HepG2 (cell line): ENCODE results near the gene FAM222A. TPM values are rescaled to one million over a fixed set of nuclear protein-coding genes. Genes with fewer than 3 reads are reported as not detected.

Experiments
- ATAC-seq: fragments of 200-7000 bp; cut with Tn5 transposase; 3 replicates; pipeline ENCODE4 v1.9.1; 2020; ENCODE audit warnings: mild to moderate bottlenecking, moderate library complexity
- BruUV-seq: library from RNA; stranded (reverse); fragments of 400-500 nt; replicated peaks from 2 replicates; lab custom pipeline; 2021; lab: Mats Ljungman, UMichigan
- CTCF ChIA-PET: fragments of 300-600 bp; formaldehyde crosslinking; extraction: SDS; loops from one replicate; lab custom pipeline; 2021; ENCODE audit warnings: low total read pairs, inconsistent platforms, low intra/inter-chr PET ratio; lab: Yijun Ruan, JAX
- POLR2A ChIA-PET: fragments of 350-600 bp; sonication (Branson Sonifier 250); formaldehyde crosslinking; loops from one replicate; lab custom pipeline; 2020; ENCODE audit warnings: antibody characterized with exemption, inconsistent platforms; lab: Yijun Ruan, JAX
- DNase-seq: peaks from one replicate; pipeline ENCODE4 v3.0.0-alpha.2; 2015; ENCODE audit warnings: low spot score
- FAIRE-seq: peaks from 3 replicates; lab custom pipeline; 2011; peaks lifted over from hg19 to GRCh38; lab: Jason Lieb, UNC
- H2AFZ ChIP-seq: one replicate; pipeline ENCODE4 v1.6.1; 2011; ENCODE audit warnings: low read length, inconsistent platforms
- H3K27ac ChIP-seq: fragments of 300-600 bp; 3 replicates; pipeline ENCODE4 v1.8.0; 2011; ENCODE audit warnings: mixed run types, mild to moderate bottlenecking, mixed read lengths, low read length, inconsistent platforms; ENCODE audit not compliant: insufficient read depth; ENCODE audit errors: extremely low read length
- H3K27me3 ChIP-seq, 2 experiments: fragments of 200-600 bp in 1 of 2; 2 replicates in 1 of 2; 3 replicates in 1 of 2; pipeline versions ENCODE4 v1.6.0 to v1.8.0; 2011; ENCODE audit warnings: low read length in 2 of 2, mild to moderate bottlenecking in 2 of 2, moderate library complexity in 2 of 2, inconsistent platforms in 1 of 2; ENCODE audit not compliant: insufficient read depth in 2 of 2, control insufficient read depth in 1 of 2
- H3K36me3 ChIP-seq, 2 experiments: fragments of 200-600 bp in 1 of 2; replicated peaks in 1 of 2; 2 replicates in 1 of 2; 3 replicates in 1 of 2; pipeline versions ENCODE4 v1.5.1 to v1.8.0; 2011; ENCODE audit warnings: low read length in 2 of 2, inconsistent platforms in 1 of 2; ENCODE audit not compliant: insufficient read depth in 2 of 2, control insufficient read depth in 1 of 2
- H3K4me1 ChIP-seq: 2 replicates; pipeline ENCODE4 v1.5.1; 2012; ENCODE audit warnings: low read length, inconsistent platforms; ENCODE audit not compliant: insufficient read depth
- H3K4me2 ChIP-seq: 2 replicates; pipeline ENCODE4 v1.6.0; 2011; ENCODE audit warnings: low read depth, low read length, inconsistent platforms
- H3K4me3 ChIP-seq, 3 experiments: fragments of 200-600 bp in 1 of 3; sonication (generic), shearing (Covaris generic) in 1 of 3; replicated peaks in 1 of 3; 2 replicates each; pipeline ENCODE4 v1.5.1; 2011 to 2016; ENCODE audit warnings: low read length in 3 of 3, inconsistent platforms in 2 of 3, low read depth in 2 of 3, mild to moderate bottlenecking in 2 of 3, control low read depth in 1 of 3, mixed read lengths in 1 of 3; ENCODE audit not compliant: insufficient read depth in 1 of 3
- H3K79me2 ChIP-seq: one replicate; pipeline ENCODE4 v1.6.1; 2011; ENCODE audit warnings: low read length, inconsistent platforms; ENCODE audit not compliant: insufficient read depth
- H3K9ac ChIP-seq: 2 replicates; pipeline ENCODE4 v1.6.0; 2011; ENCODE audit warnings: mild to moderate bottlenecking, low read depth, low read length, inconsistent platforms; ENCODE audit not compliant: insufficient read depth
- H3K9me3 ChIP-seq: 2 replicates; pipeline ENCODE4 v1.5.1; 2012; ENCODE audit warnings: mild to moderate bottlenecking, low read length
- H4K20me1 ChIP-seq: 2 replicates; pipeline ENCODE4 v1.6.0; 2011; ENCODE audit warnings: inconsistent platforms, mild to moderate bottlenecking, low read length, moderate library complexity; ENCODE audit not compliant: insufficient read depth
- CAMTA2 ChIP-seq: sonication (generic); formaldehyde crosslinking; IDR thresholded peaks from 2 replicates; pipeline ENCODE4 v1.4.0; 2020; ENCODE audit warnings: mild to moderate bottlenecking, missing genetic modification reagents, borderline replicate concordance
- CERS6 ChIP-seq: sonication (generic); formaldehyde crosslinking; IDR thresholded peaks from 2 replicates; pipeline ENCODE4 v1.5.0; 2020; ENCODE audit warnings: missing genetic modification reagents
- RAD21 ChIP-seq: fragments of 450-650 bp; formaldehyde crosslinking; IDR thresholded peaks from 2 replicates; pipeline ENCODE4 v1.5.0; 2020; ENCODE audit warnings: mild to moderate bottlenecking
- SCMH1 ChIP-seq: sonication (generic); formaldehyde crosslinking; IDR thresholded peaks from 2 replicates; pipeline ENCODE4 v1.9.0; 2021; ENCODE audit warnings: missing genetic modification reagents, mild to moderate bottlenecking, borderline replicate concordance
- SMC3 ChIP-seq: IDR thresholded peaks from 2 replicates; pipeline ENCODE4 v1.6.1; 2011; ENCODE audit warnings: low read length, improper control_type of control experiment
- ZNF430 ChIP-seq: sonication (generic); formaldehyde crosslinking; IDR thresholded peaks from 2 replicates; pipeline ENCODE4 v1.9.0; 2021; ENCODE audit warnings: mild to moderate bottlenecking, missing genetic modification reagents
- ZNF883 ChIP-seq: sonication (generic); formaldehyde crosslinking; IDR thresholded peaks from 2 replicates; pipeline ENCODE4 v1.5.1; 2020; ENCODE audit warnings: mild to moderate bottlenecking, missing genetic modification reagents; ENCODE audit errors: not compliant biosample characterization
- ZSCAN20 ChIP-seq: sonication (generic); formaldehyde crosslinking; IDR thresholded peaks from 2 replicates; pipeline ENCODE4 v1.4.0; 2020; ENCODE audit warnings: missing genetic modification reagents, mild to moderate bottlenecking, borderline replicate concordance
- ZSCAN25 ChIP-seq: sonication (generic); formaldehyde crosslinking; IDR thresholded peaks from 2 replicates; pipeline ENCODE4 v1.8.0; 2022; ENCODE audit warnings: mild to moderate bottlenecking, missing genetic modification reagents
- WGBS: methylation state at CpG from one replicate; pipeline ENCODE4 v1.1.6; 2017; ENCODE audit warnings: low lambda C conversion rate; 5-methylcytosine and 5-hydroxymethylcytosine counted together
- in situ Hi-C: cut with HindIII; loops from 2 replicates; pipeline ENCODE4 v1.10.0; 2017; ENCODE audit warnings: low pct_unique_long_range_greater_than_20kb; ENCODE audit not compliant: extremely low pct_ligation_motif_present
- intact Hi-C: fragments of 100-400 bp; cut with micrococcal nuclease; formaldehyde crosslinking; loops from one replicate; pipeline ENCODE4 v1.10.0; 2022; ENCODE audit not compliant: unreplicated experiment
- polyA plus RNA-seq, 8 experiments: library from polyadenylated mRNA; depleted of rRNA in 3 of 8; stranded (reverse) in 7 of 8; unstranded in 1 of 8; fragments of >200 nt; fragmentation: Illumina TruSeq in 4 of 8; extraction: Trizol in 4 of 8; gene quantifications; 2 replicates each; pipeline versions ENCODE4 v1.2.1 to v1.2.3, GENCODE V29; 2011 to 2016; ENCODE audit warnings: low read depth in 4 of 8, missing spikeins in 1 of 8, mixed read lengths in 1 of 8; ENCODE audit not compliant: insufficient read depth in 1 of 8
- total RNA-seq, 5 experiments: library from RNA; depleted of rRNA; stranded (reverse); fragments of >200 nt; fragmentation: Illumina TruSeq; extraction: Trizol; gene quantifications; 2 replicates each; pipeline ENCODE4 v1.2.3, GENCODE V29; 2016; ENCODE audit warnings: low read depth in 1 of 5
- TF ChIP-seq, protein P1 (sequence below): sonication (generic); formaldehyde crosslinking; IDR thresholded peaks from 2 replicates; pipeline ENCODE4 v1.5.1; 2020; ENCODE audit warnings: missing genetic modification reagents, mild to moderate bottlenecking, borderline replicate concordance
- TF ChIP-seq, protein P2 (sequence below): sonication (generic); formaldehyde crosslinking; IDR thresholded peaks from 2 replicates; pipeline ENCODE4 v1.5.0; 2020; ENCODE audit warnings: mild to moderate bottlenecking, missing genetic modification reagents
- TF ChIP-seq, protein P3 (sequence below): sonication (generic); formaldehyde crosslinking; IDR thresholded peaks from 2 replicates; pipeline ENCODE4 v1.4.0; 2020; ENCODE audit warnings: missing genetic modification reagents
- TF ChIP-seq, protein P4 (sequence below): sonication (generic); formaldehyde crosslinking; IDR thresholded peaks from 2 replicates; pipeline ENCODE4 v1.4.0; 2020; ENCODE audit warnings: missing genetic modification reagents

Gene FAM222A
- total and polyA plus RNA-seq, 2 of the 13 experiments (the other 11 are each of a cell fraction or from before 2014, with no cell fraction given), result 2.7 to 9.6 TPM

DNA sequence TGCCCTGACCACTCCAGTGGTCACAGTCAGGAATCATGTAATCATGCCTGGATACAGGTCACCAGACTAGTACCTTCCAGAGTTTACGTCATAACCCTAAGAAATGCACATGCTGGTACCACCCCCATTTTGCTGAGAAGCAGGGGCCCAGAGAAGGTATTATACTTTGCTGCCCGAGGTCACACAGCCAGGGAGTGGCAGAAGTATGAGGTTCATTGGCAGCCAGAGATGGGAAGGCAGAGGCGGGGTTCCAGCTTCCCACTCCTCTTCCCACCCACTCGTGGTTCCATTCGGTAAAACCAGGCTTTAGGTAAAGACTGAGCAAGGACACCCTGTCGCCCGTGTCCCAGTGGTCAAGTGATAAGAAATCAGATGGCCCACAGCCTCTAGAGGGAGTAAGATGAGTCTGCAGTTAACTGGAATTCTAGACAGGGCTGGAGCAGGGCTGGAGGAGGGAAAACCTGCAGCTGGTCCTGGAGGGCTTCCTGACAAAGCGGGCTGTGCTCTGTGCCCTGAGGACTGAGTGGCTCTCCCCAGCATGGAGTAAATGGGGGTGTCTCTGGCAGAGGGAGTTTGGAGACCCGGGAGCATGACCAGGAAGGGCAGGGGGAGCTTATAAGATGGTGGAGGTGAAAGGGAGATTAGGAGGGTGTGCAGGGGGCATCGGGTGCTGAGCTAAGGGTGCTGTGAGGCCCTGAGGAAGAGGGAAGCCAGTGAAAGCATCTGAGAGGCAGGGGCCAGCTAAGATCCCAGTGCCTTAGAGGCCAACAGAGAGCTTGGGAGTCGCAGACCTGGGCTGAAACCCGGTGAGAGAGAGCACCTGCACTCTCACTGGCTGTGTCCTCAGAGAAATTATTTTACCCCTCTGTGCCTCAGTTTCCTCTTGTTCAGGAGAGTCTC is 5.7 kb downstream of the FAM222A start (continued):
- TF ChIP-seq ZSCAN20 (no peak), ZSCAN25 (0 out of 2 replicates have a peak, but pooled peaks have one; percentile 32), RAD21 (peak; percentile 60), CAMTA2 (CRISPR knock-in tag) (no peak), ZNF883 (CRISPR knock-in tag) (peak; percentile 43), SCMH1 (CRISPR knock-in tag) (no peak), SMC3 (peak; percentile 75)

DNA sequence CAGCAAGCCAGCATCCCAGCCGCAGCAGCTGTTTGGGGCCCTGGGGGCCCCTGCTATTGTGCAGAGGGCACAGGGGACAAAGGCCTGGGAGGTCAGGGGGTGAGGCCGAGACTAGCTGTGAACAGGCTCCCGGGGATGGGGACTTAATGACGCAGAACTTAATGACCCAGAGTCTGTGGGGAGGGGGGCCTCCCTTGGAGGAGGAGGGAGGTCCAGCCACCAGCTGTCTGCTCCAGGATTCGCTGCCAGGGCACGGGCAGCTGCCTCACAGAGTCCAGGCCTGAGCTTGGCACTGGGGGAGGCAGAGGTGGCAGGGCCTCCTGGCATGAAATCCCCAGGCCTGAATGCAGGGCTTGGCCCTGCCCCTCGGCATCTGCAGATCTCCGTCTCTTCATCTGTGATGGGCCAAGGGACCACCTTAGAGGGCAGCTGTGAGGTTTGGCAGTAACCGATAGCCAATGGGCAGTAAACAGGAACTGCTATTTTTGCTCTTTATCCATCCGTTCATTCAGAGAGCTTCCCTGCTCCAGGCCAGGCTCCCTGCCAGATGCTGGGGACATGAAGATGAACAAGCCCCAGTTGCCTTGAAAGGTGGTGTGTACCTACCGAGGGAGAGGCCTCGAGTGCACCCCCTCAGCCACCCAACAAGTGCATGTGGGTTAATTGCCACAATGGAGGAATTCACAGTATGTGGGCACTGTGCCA is 6.7 kb downstream of the FAM222A start:
- no peaks in the 10 kb centered on the region for H3K27me3 ChIP-seq
- peaks cover 79% of the 10 kb centered on the region for H3K4me1 ChIP-seq
- WGBS, result 86% methylated on average over 6 of the region's 12 CpGs
- CTCF ChIA-PET, result no interaction called here
- in situ Hi-C loops (no loop called here), intact Hi-C loops (no loop called here)
- no peak for DNase-seq
- no peak overlapping the region for H3K27ac ChIP-seq
- H3K9ac ChIP-seq, result no peak overlapping the region
- H3K4me3 ChIP-seq, result no peak overlapping the region
- no peak for ATAC-seq
- H3K4me2 ChIP-seq, result 0 out of 2 replicates have a peak overlapping the region, but pooled peaks have one; percentile 0
- FAIRE-seq, result no peak
- POLR2A ChIA-PET, result interaction anchor here (0.9 to 1.4 kb wide), 4 partner anchors 13 to 34 kb away, joined by 3 to 5 read pairs (median 3); no protein-coding TSS in a partner anchor
- no peaks in the 10 kb centered on the region; a peak in 1 of 5 replicates for H3K36me3 ChIP-seq
- no peaks in the 10 kb centered on the region for H4K20me1 ChIP-seq
- peaks cover 5% of the 10 kb centered on the region for H3K79me2 ChIP-seq
- BruUV-seq, result no TSS peak
- H3K9me3 ChIP-seq, result no peaks in the 10 kb centered on the region
- H2AFZ ChIP-seq, result no peak overlapping the region
- TF ChIP-seq CERS6 (CRISPR knock-in tag) (no peak), ZNF430 (CRISPR knock-in tag) (no peak)
- TF ChIP-seq, protein P1, sequence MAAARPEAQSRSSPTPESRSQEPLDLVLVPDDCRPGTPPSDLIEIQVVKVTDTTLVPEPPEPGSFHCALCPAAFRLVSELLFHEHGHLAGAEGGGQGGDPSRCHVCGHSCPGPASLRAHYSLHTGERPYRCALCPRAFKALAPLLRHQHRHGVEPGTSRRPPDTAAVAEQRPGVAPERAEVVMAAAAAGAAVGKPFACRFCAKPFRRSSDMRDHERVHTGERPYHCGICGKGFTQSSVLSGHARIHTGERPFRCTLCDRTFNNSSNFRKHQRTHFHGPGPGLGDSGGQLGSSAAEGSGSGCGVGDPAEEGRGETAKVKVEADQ (CRISPR knock-in tag), result no peak
- TF ChIP-seq, protein P2, sequence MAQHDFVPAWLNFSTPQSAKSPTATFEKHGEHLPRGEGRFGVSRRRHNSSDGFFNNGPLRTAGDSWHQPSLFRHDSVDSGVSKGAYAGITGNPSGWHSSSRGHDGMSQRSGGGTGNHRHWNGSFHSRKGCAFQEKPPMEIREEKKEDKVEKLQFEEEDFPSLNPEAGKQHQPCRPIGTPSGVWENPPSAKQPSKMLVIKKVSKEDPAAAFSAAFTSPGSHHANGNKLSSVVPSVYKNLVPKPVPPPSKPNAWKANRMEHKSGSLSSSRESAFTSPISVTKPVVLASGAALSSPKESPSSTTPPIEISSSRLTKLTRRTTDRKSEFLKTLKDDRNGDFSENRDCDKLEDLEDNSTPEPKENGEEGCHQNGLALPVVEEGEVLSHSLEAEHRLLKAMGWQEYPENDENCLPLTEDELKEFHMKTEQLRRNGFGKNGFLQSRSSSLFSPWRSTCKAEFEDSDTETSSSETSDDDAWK (CRISPR knock-in tag), result no peak
- TF ChIP-seq, protein P3, sequence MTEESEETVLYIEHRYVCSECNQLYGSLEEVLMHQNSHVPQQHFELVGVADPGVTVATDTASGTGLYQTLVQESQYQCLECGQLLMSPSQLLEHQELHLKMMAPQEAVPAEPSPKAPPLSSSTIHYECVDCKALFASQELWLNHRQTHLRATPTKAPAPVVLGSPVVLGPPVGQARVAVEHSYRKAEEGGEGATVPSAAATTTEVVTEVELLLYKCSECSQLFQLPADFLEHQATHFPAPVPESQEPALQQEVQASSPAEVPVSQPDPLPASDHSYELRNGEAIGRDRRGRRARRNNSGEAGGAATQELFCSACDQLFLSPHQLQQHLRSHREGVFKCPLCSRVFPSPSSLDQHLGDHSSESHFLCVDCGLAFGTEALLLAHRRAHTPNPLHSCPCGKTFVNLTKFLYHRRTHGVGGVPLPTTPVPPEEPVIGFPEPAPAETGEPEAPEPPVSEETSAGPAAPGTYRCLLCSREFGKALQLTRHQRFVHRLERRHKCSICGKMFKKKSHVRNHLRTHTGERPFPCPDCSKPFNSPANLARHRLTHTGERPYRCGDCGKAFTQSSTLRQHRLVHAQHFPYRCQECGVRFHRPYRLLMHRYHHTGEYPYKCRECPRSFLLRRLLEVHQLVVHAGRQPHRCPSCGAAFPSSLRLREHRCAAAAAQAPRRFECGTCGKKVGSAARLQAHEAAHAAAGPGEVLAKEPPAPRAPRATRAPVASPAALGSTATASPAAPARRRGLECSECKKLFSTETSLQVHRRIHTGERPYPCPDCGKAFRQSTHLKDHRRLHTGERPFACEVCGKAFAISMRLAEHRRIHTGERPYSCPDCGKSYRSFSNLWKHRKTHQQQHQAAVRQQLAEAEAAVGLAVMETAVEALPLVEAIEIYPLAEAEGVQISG (CRISPR knock-in tag), result no peak
- TF ChIP-seq, protein P4, sequence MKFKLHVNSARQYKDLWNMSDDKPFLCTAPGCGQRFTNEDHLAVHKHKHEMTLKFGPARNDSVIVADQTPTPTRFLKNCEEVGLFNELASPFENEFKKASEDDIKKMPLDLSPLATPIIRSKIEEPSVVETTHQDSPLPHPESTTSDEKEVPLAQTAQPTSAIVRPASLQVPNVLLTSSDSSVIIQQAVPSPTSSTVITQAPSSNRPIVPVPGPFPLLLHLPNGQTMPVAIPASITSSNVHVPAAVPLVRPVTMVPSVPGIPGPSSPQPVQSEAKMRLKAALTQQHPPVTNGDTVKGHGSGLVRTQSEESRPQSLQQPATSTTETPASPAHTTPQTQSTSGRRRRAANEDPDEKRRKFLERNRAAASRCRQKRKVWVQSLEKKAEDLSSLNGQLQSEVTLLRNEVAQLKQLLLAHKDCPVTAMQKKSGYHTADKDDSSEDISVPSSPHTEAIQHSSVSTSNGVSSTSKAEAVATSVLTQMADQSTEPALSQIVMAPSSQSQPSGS (CRISPR knock-in tag), result no peak
